HG03039 (cell line): ENCODE measurements around the gene NOD1.
"Not testable (repeated sequence)": the region's sequence is repeated elsewhere in the genome, so short reads cannot be mapped to it uniquely, and the experiment has no call there.

Experiments
- ATAC-seq: cut with Tn5 transposase; IDR thresholded peaks from one replicate; pipeline ENCODE4 v1.9.1; 2021; ENCODE audit warnings: mild to moderate bottlenecking, moderate library complexity; ENCODE audit not compliant: unreplicated experiment

Gene NOD1

GRCh38 chr7:30504301-30505173 is 26.0 kb upstream of the NOD1 start, which contains the start of gene GGCT:
GGCT (minus strand) TSS chr7:30504829; CDS start chr7:30504709, 120 bp downstream.
- peak; percentile 98 for ATAC-seq

- ATAC-seq = no peak
Observed at GRCh38 chr7:30503274-30504212, 25.0 kb upstream of the NOD1 start.

- ATAC-seq = no peak
Observed at GRCh38 chr7:30502470-30503251, 24.1 kb upstream of the NOD1 start.

- no peak for ATAC-seq
Observed at GRCh38 chr7:30501264-30501663, 22.7 kb upstream of the NOD1 start.

GRCh38 chr7:30493228-30493627 is 14.6 kb upstream of the NOD1 start:
- no peak for ATAC-seq

GRCh38 chr7:30491417-30491816 is 12.8 kb upstream of the NOD1 start:
- ATAC-seq = no peak

GRCh38 chr7:30487371-30487770 is 8.8 kb upstream of the NOD1 start:
- ATAC-seq = no peak

GRCh38 chr7:30485667-30486066 is 7.1 kb upstream of the NOD1 start:
- no peak for ATAC-seq

- not testable (repeated sequence) for ATAC-seq
Observed at GRCh38 chr7:30481416-30481815, 2.8 kb upstream of the NOD1 start.

- no peak for ATAC-seq
Observed at GRCh38 chr7:30479202-30480120, 877 bp upstream of the NOD1 start.

GRCh38 chr7:30476459-30477145 is 2.0 kb downstream of the NOD1 start:
- ATAC-seq = no peak

- ATAC-seq = no peak
Observed at GRCh38 chr7:30475580-30475979, 3.0 kb downstream of the NOD1 start.

- ATAC-seq = no peak
Observed at GRCh38 chr7:30474893-30475292, 3.7 kb downstream of the NOD1 start.

- ATAC-seq = no peak
Observed at GRCh38 chr7:30474485-30474884, 4.1 kb downstream of the NOD1 start.

- no peak for ATAC-seq
Observed at GRCh38 chr7:30473903-30474302, 4.7 kb downstream of the NOD1 start.

GRCh38 chr7:30472784-30473775 is 5.5 kb downstream of the NOD1 start:
- ATAC-seq = no peak

- no peak for ATAC-seq
Observed at GRCh38 chr7:30472081-30472783, 6.4 kb downstream of the NOD1 start.
